Measurements from ENCODE around the gene TP53BP2.

- no peak for TF ChIP-seq POLR2A (IDR thresholded peaks at IDR 0.05)
- TF ChIP-seq, protein P1, sequence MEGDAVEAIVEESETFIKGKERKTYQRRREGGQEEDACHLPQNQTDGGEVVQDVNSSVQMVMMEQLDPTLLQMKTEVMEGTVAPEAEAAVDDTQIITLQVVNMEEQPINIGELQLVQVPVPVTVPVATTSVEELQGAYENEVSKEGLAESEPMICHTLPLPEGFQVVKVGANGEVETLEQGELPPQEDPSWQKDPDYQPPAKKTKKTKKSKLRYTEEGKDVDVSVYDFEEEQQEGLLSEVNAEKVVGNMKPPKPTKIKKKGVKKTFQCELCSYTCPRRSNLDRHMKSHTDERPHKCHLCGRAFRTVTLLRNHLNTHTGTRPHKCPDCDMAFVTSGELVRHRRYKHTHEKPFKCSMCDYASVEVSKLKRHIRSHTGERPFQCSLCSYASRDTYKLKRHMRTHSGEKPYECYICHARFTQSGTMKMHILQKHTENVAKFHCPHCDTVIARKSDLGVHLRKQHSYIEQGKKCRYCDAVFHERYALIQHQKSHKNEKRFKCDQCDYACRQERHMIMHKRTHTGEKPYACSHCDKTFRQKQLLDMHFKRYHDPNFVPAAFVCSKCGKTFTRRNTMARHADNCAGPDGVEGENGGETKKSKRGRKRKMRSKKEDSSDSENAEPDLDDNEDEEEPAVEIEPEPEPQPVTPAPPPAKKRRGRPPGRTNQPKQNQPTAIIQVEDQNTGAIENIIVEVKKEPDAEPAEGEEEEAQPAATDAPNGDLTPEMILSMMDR (IDR thresholded peaks at IDR 0.05 in 4 of 5, conservative IDR thresholded peaks at IDR 0.05 in 1 of 5), result no peak
These were observed 8.1 kb downstream of the TP53BP2 start for GRCh38 chr1:223837687-223838086.

Data from gastrocnemius medialis (tissue), 4 donors.